Skeletal muscle tissue (tissue), 4 donors: ENCODE measurements around the gene ZCCHC24. TPM values are rescaled to one million over a fixed set of nuclear protein-coding genes. Genes with fewer than 3 reads are reported as not detected.
"Not testable (repeated sequence)": the region's sequence is repeated elsewhere in the genome, so short reads cannot be mapped to it uniquely, and the experiment has no call there.

Experiments used
- H3K27ac ChIP-seq: one replicate; pipeline ENCODE4 v1.7.0; 2013; ENCODE audit warnings: mild to moderate bottlenecking, low read depth, low read length, inconsistent platforms
- H3K27me3 ChIP-seq, 3 donors: one replicate each; pipeline ENCODE4 v1.7.0; 2013; ENCODE audit warnings: low read length in 3 of 3; ENCODE audit not compliant: control insufficient read depth in 3 of 3, insufficient read depth in 3 of 3
- H3K36me3 ChIP-seq, 3 donors: one replicate each; pipeline ENCODE4 v1.7.0; 2013; ENCODE audit warnings: low read length in 3 of 3; ENCODE audit not compliant: control insufficient read depth in 3 of 3, insufficient read depth in 3 of 3
- H3K4me1 ChIP-seq, 3 donors: one replicate each; pipeline ENCODE4 v1.7.0; 2013; ENCODE audit warnings: low read length in 3 of 3, mild to moderate bottlenecking in 3 of 3; ENCODE audit not compliant: control insufficient read depth in 3 of 3, insufficient read depth in 3 of 3
- H3K4me3 ChIP-seq, 3 donors: one replicate each; pipeline ENCODE4 v1.7.0; 2013; ENCODE audit warnings: low read length in 3 of 3
- H3K9ac ChIP-seq, 3 donors: one replicate each; pipeline ENCODE4 v1.7.0; 2013; ENCODE audit warnings: low read length in 3 of 3, mild to moderate bottlenecking in 3 of 3, moderate library complexity in 2 of 3, low read depth in 1 of 3
- H3K9me3 ChIP-seq, 3 donors: one replicate each; pipeline ENCODE4 v1.7.0; 2013; ENCODE audit warnings: low read length in 3 of 3; ENCODE audit not compliant: control insufficient read depth in 3 of 3
- total RNA-seq: library from RNA; depleted of rRNA; stranded (reverse); fragments of >200 nt; gene quantifications from one replicate; pipeline ENCODE4 v1.2.3, GENCODE V29; 2014
- donor health status: Osteomylitis.

Gene ZCCHC24
- total RNA-seq, 1 donor from 2014 or later = 20.9 TPM

- no peaks in the 10 kb centered on the region for H3K27me3 ChIP-seq
- H3K4me3 ChIP-seq = no peak overlapping the region
- H3K27ac ChIP-seq = no peak overlapping the region
- peaks cover 16 to 40% (median 35%) of the 10 kb centered on the region in 3 donors for H3K4me1 ChIP-seq
- no peaks in the 10 kb centered on the region for H3K9me3 ChIP-seq
- H3K9ac ChIP-seq = peak overlapping the region in 1 of 3 donors; percentile 14
- H3K36me3 ChIP-seq = peaks cover 14 to 18% (median 14%) of the 10 kb centered on the region in 3 donors
These were observed 100.0 kb downstream of the ZCCHC24 start for GRCh38 chr10:79345241-79346011.

GRCh38 chr10:79344502-79345195 is 100.8 kb downstream of the ZCCHC24 start:
- H3K4me1 ChIP-seq = peaks cover 16 to 40% (median 31%) of the 10 kb centered on the region in 3 donors
- no peaks in the 10 kb centered on the region for H3K9me3 ChIP-seq
- H3K36me3 ChIP-seq = peaks cover 6 to 10% (median 7%) of the 10 kb centered on the region in 3 donors
- H3K27ac ChIP-seq = no peak overlapping the region
- no peak overlapping the region for H3K9ac ChIP-seq
- no peak overlapping the region for H3K4me3 ChIP-seq
- H3K27me3 ChIP-seq = no peaks in the 10 kb centered on the region

- Histone ChIP-seq H3K4me3 (no peak overlapping the region), H3K4me1 (peaks cover 10 to 28% (median 14%) of the 10 kb centered on the region in 3 donors), H3K27ac (no peak overlapping the region), H3K9ac (no peak overlapping the region), H3K9me3 (no peaks in the 10 kb centered on the region), H3K36me3 (no peaks in the 10 kb centered on the region), H3K27me3 (no peaks in the 10 kb centered on the region)
These were observed 102.4 kb downstream of the ZCCHC24 start for GRCh38 chr10:79342811-79343561.

DNA sequence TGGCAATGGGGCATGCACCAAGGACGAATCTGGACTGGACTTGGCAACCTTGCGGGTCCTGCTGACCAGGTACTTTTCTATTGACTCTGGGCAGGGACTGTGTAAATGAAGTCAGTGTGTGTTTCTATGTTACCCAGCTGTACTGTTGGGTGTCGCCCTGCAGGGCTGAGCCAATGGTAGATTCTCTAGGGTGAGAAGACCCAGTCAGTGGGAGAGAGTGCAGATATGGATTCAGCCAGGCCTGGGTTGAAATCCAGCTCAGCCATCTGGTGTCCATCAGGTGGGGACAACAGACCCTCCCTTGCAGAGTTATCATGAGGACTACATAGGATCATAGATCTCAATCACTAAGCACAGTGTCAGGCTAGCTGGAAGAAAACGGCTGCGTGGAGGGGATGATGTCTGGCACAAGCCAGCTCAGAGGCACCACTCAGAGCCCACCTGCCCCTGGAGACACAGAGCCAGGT is 103.1 kb downstream of the ZCCHC24 start:
- no peak overlapping the region for H3K27ac ChIP-seq
- H3K4me3 ChIP-seq = no peak overlapping the region
- H3K4me1 ChIP-seq = peaks cover 7 to 24% (median 10%) of the 10 kb centered on the region in 3 donors
- H3K9me3 ChIP-seq = no peaks in the 10 kb centered on the region
- H3K9ac ChIP-seq = no peak overlapping the region
- no peaks in the 10 kb centered on the region for H3K36me3 ChIP-seq
- no peaks in the 10 kb centered on the region for H3K27me3 ChIP-seq

DNA sequence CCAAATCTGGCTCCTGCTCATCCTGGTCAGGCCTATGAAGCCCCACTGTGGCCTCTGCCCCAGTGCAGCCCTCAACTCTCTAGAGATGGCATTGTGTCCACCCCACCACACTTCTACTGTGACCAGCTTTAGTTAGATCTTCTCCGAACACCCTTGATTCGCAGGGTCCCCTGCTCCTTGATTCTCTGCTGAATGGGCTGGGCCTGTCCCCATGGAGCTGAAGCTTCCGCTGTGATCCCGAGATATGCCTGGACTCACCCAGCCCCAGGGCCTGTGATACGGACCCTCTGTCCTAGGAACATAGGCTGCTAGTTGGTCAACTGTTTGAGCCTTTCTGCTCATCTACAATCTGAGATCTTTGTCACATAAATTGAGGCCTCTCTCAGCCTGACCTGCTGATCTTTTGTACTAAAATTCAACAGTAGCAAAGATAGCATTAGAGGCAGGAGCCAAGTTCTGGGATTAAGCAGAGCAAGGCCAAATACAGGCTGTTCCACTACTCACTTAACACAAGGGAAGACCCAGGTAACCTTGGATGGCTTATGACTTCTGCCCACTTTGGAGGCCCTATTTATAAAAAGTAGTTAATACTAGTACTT is 104.7 kb downstream of the ZCCHC24 start:
- Histone ChIP-seq H3K9ac (no peak overlapping the region), H3K9me3 (no peaks in the 10 kb centered on the region), H3K27ac (no peak overlapping the region), H3K27me3 (no peaks in the 10 kb centered on the region), H3K4me3 (no peak overlapping the region), H3K4me1 (peaks cover 4 to 24% (median 11%) of the 10 kb centered on the region in 3 donors), H3K36me3 (no peaks in the 10 kb centered on the region)

GRCh38 chr10:79339266-79339665 is 106.2 kb downstream of the ZCCHC24 start:
- no peak overlapping the region for H3K4me3 ChIP-seq
- no peak overlapping the region for H3K9ac ChIP-seq
- peaks cover 4 to 31% (median 22%) of the 10 kb centered on the region in 3 donors for H3K4me1 ChIP-seq
- no peaks in the 10 kb centered on the region for H3K27me3 ChIP-seq
- H3K36me3 ChIP-seq = no peaks in the 10 kb centered on the region
- no peak overlapping the region for H3K27ac ChIP-seq
- H3K9me3 ChIP-seq = no peaks in the 10 kb centered on the region

GRCh38 chr10:79337783-79338469 is 107.5 kb downstream of the ZCCHC24 start:
- H3K27ac ChIP-seq, H3K9me3 ChIP-seq: not testable (repeated sequence)

GRCh38 chr10:79336739-79337138 is 108.7 kb downstream of the ZCCHC24 start:
- no peak overlapping the region for H3K9ac ChIP-seq
- H3K36me3 ChIP-seq = no peaks in the 10 kb centered on the region
- no peak overlapping the region for H3K4me3 ChIP-seq
- H3K4me1 ChIP-seq = peaks cover 0 to 17% (median 15%) of the 10 kb centered on the region in 3 donors
- no peak overlapping the region for H3K27ac ChIP-seq
- H3K27me3 ChIP-seq = no peaks in the 10 kb centered on the region
- no peaks in the 10 kb centered on the region for H3K9me3 ChIP-seq

More at GRCh38 chr10:79337783-79338469, 107.5 kb downstream of the ZCCHC24 start:
- H3K4me3 ChIP-seq, H3K9ac ChIP-seq, H3K36me3 ChIP-seq, H3K27me3 ChIP-seq: not testable (repeated sequence)
- peaks cover under 1 to 25% (median 17%) of the 10 kb centered on the region in 3 donors for H3K4me1 ChIP-seq

GRCh38 chr10:79336276-79336675 is 109.1 kb downstream of the ZCCHC24 start:
- H3K27ac ChIP-seq = no peak overlapping the region
- H3K9ac ChIP-seq = peak overlapping the region in 1 of 3 donors; percentile 54
- H3K27me3 ChIP-seq = no peaks in the 10 kb centered on the region
- H3K9me3 ChIP-seq = no peaks in the 10 kb centered on the region
- no peak overlapping the region for H3K4me3 ChIP-seq
- no peaks in the 10 kb centered on the region for H3K36me3 ChIP-seq
- peaks cover 0 to 17% (median 15%) of the 10 kb centered on the region in 3 donors for H3K4me1 ChIP-seq
